AG09309 (cell line): ENCODE data around the gene ADAMTSL5.

Experiments
- DNase-seq: peaks from one replicate; pipeline ENCODE4 v3.0.0-alpha.2; 2010; ENCODE audit warnings: low read depth
- H3K4me3 ChIP-seq: 2 replicates; pipeline ENCODE4 v1.5.1; 2011; ENCODE audit warnings: mild to moderate bottlenecking, low read depth, low read length, moderate library complexity; ENCODE audit not compliant: control insufficient read depth
- TF ChIP-seq, protein P1 (sequence below): IDR thresholded peaks from 2 replicates; pipeline ENCODE4 v1.5.1; 2011; ENCODE audit warnings: mild to moderate bottlenecking, low read depth, low read length, inconsistent platforms; ENCODE audit not compliant: insufficient read depth, control insufficient read depth; ENCODE audit errors: missing control alignments

ADAMTSL5 gene

DNA sequence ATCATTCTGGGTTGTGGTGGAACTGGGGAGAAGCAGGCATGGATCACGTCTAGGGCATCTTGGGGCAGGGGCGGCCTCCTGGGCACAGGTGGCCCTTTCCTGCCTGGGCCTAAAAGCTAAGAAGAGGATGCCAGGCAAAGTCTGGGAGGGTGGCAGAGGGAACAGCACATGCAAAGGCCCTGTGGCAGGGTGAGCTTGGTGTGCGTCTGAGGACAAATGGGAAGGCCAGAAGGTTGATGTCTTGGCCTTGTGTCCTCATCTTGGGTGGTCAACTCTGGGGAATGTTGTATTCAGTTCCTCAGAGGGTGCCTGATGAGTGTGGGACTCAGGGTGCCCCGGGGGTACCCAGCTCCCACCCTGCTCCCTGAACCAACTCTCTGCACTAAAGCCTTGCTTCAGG lies 5.7 kb upstream of the ADAMTSL5 start:
- TF ChIP-seq, protein P1, sequence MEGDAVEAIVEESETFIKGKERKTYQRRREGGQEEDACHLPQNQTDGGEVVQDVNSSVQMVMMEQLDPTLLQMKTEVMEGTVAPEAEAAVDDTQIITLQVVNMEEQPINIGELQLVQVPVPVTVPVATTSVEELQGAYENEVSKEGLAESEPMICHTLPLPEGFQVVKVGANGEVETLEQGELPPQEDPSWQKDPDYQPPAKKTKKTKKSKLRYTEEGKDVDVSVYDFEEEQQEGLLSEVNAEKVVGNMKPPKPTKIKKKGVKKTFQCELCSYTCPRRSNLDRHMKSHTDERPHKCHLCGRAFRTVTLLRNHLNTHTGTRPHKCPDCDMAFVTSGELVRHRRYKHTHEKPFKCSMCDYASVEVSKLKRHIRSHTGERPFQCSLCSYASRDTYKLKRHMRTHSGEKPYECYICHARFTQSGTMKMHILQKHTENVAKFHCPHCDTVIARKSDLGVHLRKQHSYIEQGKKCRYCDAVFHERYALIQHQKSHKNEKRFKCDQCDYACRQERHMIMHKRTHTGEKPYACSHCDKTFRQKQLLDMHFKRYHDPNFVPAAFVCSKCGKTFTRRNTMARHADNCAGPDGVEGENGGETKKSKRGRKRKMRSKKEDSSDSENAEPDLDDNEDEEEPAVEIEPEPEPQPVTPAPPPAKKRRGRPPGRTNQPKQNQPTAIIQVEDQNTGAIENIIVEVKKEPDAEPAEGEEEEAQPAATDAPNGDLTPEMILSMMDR = no peak
- DNase-seq = no peak
- H3K4me3 ChIP-seq = no peak overlapping the region

DNA sequence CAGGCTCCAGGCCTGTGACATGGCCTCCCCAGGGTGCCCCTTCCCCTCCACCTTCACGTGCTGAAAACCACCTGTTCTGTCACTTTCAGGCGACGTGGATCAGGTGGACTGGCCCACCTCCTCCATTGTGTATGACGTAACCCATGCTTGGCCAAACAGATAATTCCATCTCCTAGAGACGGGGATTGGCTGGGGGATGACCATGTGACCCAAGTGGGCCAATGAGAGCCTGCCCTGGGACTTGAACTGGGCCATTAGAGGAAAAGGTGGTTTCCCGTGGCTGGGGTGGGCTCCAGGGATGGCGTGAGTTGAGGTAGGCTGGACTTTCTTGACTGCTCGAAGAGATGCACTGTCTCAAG lies 3.6 kb upstream of the ADAMTSL5 start:
- H3K4me3 ChIP-seq = no peak overlapping the region
- TF ChIP-seq, protein P1 = no peak
- no peak for DNase-seq

DNA sequence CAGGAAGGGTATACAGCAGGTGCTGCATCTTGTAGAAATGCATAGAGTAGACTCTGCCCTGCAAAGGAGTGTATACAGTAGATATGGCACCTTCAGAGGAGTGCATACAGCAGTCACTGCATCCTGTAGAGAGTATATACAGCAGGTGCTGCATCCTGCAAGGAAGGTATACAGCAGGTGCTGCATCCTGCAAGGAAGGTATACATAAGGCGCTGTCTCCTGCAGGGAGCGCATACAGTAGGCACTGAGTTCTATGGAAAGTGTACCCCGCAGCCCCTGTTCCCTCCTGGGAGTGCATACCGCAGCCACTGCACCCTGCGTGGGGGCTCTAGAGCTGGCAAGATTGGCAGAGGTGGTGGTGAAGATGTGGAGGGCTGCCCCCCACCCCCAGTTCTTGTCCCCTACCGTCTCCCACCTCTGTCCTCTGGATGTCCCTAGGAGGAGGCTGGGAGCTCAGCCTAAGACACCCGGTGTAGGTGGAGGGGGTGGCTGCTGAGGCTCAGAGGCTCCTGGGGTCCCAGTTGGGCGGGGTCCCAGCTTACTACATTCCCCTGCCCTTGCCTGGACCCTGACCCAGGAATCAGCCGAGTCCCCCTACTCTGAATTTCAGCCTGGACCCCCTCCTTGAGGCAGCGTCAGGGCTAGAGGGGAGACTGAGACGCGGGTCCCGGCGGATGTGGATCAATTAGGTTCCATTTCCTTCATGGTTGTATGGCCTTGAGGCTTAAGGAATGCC lies 2.3 kb upstream of the ADAMTSL5 start:
- DNase-seq = no peak
- TF ChIP-seq, protein P1 = no peak
- no peak overlapping the region for H3K4me3 ChIP-seq

DNA sequence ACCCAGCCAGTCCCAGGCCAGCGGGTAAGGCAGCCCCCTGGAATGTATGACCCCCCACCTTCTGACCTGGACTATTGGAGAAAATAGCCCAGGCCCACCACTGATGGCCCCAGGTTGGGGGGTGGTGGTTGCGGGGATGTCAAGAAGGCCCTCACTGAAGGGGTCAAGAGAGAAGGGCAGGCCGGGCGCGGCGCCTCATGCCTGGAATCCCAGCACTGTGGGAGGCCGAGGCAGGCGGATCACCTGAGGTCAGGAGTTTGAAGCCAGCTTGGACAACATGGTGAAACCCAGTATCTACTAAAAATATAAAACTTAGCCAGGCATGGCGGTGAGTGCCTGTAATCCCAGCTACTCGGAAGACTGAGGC lies 1.5 kb upstream of the ADAMTSL5 start:
- TF ChIP-seq, protein P1 = no peak
- H3K4me3 ChIP-seq = no peak overlapping the region
- DNase-seq = no peak

DNA sequence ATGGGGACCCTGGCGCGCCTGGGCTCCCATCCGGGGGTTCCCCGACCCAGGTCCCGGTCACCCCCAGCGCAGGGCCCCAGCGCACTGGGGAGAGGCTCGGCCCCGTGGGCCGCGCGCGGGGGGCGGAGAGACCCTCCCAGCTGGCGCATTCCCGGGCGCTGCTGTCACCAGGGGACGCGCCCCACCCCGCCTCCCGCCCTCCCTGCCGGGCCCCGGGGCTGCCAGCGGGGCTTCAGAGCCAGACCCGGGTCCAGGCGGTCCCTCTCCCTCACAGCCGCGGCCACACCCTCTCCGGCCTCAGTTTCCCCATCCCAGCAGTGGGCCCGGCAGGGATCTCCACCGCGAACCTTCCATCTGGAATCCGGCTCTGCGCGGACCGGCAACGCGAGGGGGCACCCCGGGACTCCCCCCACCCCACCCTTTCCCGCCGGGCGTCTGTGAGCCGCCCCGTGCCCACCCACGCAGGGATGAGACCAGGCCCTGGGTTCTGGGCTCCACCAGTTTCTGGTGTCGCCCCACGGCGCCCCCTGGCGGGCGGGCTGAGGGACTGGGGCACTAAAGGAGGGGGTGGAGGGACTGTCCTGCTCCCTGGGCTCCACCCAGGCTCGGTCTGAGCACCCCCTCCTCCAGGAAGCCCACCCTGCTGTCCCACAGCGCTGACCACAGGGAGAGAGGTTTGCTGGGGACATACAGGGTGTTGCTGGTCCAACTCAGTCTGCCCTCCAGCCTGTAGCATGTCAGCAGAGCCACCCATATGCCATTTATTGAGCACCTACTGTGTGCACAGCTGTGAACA lies 878 bp upstream of the ADAMTSL5 start:
- peak overlapping the region; percentile 64 for H3K4me3 ChIP-seq
- DNase-seq = no peak
- TF ChIP-seq, protein P1 = peak; percentile 76

DNA sequence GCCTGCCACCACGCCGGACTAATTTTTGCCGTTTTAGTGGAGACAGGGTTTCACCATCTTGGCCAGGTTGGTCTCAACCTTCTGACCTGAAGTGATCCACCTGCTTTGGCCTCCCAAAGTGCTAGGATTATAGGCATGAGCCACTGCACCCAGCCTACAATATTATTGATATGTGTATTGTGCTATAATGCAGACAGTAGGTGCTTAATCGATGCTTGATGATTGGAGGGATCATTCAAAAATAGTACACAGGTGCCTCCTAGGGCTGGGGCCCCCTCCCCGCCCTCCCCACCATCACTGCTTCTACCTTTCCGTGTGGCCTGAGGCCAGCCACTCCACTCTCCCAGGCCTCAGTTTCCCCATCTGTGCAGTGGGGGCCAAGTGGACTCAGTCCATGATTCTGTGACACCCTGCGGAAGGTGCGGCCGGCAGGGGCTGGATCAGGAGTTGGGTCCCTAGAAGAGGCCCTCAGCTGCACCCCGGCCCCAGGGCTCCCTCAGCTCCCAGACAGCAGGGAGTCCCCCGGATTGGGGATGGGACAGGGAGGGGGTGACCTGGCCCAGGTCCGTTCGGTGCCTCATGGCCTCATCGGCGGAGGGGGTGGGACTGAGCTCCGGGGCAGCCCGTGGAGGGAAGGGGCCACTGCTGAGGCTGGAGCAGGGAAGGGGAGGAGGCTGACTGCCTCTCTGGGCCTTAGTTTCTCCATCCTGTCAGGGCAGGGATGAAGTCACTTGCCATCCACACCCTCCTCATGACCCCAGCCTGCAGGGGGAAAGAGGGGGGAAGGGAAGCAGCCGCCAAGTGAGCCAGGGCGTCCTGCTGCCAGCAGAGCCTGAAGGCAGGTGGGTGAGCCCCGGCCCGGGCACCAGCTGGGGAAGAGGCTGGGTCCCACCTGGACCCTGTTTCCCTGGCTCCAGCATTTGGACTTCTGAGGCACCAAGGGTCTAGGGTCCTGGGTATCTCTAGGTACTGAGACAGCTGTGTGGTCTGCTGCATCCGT lies 1.2 kb downstream of the ADAMTSL5 start:
- no peak overlapping the region for H3K4me3 ChIP-seq
- no peak for DNase-seq
- TF ChIP-seq, protein P1 = no peak
